ENCODE results near the gene NALCN.

DNA sequence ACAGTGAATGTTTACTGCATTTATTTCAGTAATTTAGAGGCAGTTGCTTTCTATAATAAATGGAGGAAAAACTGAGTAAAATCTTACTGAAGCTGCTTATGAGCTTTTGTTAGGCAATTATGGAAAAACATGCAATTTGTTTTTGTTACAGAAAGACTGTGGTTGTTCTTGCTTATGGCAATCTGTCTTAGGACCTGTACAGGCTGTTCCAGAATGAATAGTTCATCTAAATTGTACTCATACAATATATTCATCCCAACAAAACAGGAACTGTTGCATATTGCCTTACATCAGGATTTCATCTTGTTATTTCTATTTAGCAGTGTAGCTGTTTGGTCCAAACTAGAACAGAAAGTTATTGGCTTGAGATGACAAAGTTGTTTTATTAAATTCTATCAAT, 199.2 kb downstream of the NALCN start:
- TF ChIP-seq CREB1 (IDR thresholded peaks at IDR 0.05) (no peak), EP300 (IDR thresholded peaks at IDR 0.05; ENCODE audit: borderline replicate concordance in 1 of 2, low read depth in 2 of 2, low read length in 2 of 2) (no peak), CHD2 (IDR thresholded peaks at IDR 0.05; ENCODE audit: low read length) (no peak), HDAC2 (IDR thresholded peaks at IDR 0.05; ENCODE audit: borderline replicate concordance in 1 of 2, low read depth in 2 of 2, low read length in 2 of 2) (no peak)
- TF ChIP-seq, protein P1, sequence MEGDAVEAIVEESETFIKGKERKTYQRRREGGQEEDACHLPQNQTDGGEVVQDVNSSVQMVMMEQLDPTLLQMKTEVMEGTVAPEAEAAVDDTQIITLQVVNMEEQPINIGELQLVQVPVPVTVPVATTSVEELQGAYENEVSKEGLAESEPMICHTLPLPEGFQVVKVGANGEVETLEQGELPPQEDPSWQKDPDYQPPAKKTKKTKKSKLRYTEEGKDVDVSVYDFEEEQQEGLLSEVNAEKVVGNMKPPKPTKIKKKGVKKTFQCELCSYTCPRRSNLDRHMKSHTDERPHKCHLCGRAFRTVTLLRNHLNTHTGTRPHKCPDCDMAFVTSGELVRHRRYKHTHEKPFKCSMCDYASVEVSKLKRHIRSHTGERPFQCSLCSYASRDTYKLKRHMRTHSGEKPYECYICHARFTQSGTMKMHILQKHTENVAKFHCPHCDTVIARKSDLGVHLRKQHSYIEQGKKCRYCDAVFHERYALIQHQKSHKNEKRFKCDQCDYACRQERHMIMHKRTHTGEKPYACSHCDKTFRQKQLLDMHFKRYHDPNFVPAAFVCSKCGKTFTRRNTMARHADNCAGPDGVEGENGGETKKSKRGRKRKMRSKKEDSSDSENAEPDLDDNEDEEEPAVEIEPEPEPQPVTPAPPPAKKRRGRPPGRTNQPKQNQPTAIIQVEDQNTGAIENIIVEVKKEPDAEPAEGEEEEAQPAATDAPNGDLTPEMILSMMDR (IDR thresholded peaks at IDR 0.05; ENCODE audit: control extremely low read depth in 1 of 3, insufficient read depth in 1 of 3, low read depth in 1 of 3, low read length in 3 of 3): no peak

Data from H1 (cell line).